ENCODE data around the gene LSM14B. TPM values are rescaled to one million over a fixed set of nuclear protein-coding genes. Genes with fewer than 3 reads are reported as not detected.

Gene LSM14B
- total and polyA plus RNA-seq, 4 donors: 16.4 to 41.7 (median 27.8) TPM

GRCh38 chr20:62172666-62173065, 50.4 kb downstream of the LSM14B start:
- DNase-seq (no peak), ATAC-seq (ENCODE audit: insufficient read depth, low FRiP score) (no peak)

GRCh38 chr20:62174021-62174804, 51.9 kb downstream of the LSM14B start:
- ATAC-seq (ENCODE audit: insufficient read depth, low FRiP score) (no peak), DNase-seq (no peak)
- no peaks in the 10 kb centered on the region for H3K4me1 ChIP-seq (ENCODE audit: control insufficient read depth in 5 of 5, insufficient read depth in 5 of 5, low read length in 5 of 5)
- no peak overlapping the region for H3K9ac ChIP-seq (ENCODE audit: insufficient read depth in 1 of 2, low read length in 2 of 2)
- no peaks in the 10 kb centered on the region for H3K27me3 ChIP-seq (ENCODE audit: control insufficient read depth in 3 of 3, insufficient read depth in 3 of 3, low read length in 2 of 3)
- H3K9me3 ChIP-seq (ENCODE audit: control insufficient read depth in 4 of 4, insufficient read depth in 3 of 4, low read length in 3 of 4): no peaks in the 10 kb centered on the region
- no peak overlapping the region for H3K4me3 ChIP-seq
- no peak overlapping the region for H3K27ac ChIP-seq (ENCODE audit: low read depth in 1 of 2, low read length in 1 of 2)
- H3K36me3 ChIP-seq (ENCODE audit: control insufficient read depth in 4 of 4, insufficient read depth in 4 of 4, low read length in 4 of 4): peaks cover 4 to 42% (median 8%) of the 10 kb centered on the region in 4 donors
- 96 to 97% methylated on average over 28 of the region's 28 CpGs for WGBS, 2 donors
- TF ChIP-seq CTCF (IDR thresholded peaks at IDR 0.05; ENCODE audit: control extremely low read depth, extremely low read depth): no peak

More at GRCh38 chr20:62172666-62173065, 50.4 kb downstream of the LSM14B start:
- no peak for TF ChIP-seq CTCF (IDR thresholded peaks at IDR 0.05; ENCODE audit: control extremely low read depth, extremely low read depth)
- Histone ChIP-seq H3K27ac (ENCODE audit: low read depth in 1 of 2, low read length in 1 of 2) (no peak overlapping the region), H3K9me3 (ENCODE audit: control insufficient read depth in 4 of 4, insufficient read depth in 3 of 4, low read length in 3 of 4) (no peaks in the 10 kb centered on the region), H3K36me3 (ENCODE audit: control insufficient read depth in 4 of 4, insufficient read depth in 4 of 4, low read length in 4 of 4) (peaks cover 4 to 51% (median 12%) of the 10 kb centered on the region in 4 donors), H3K9ac (ENCODE audit: insufficient read depth in 1 of 2, low read length in 2 of 2) (no peak overlapping the region), H3K4me1 (ENCODE audit: control insufficient read depth in 5 of 5, insufficient read depth in 5 of 5, low read length in 5 of 5) (no peaks in the 10 kb centered on the region), H3K27me3 (ENCODE audit: control insufficient read depth in 3 of 3, insufficient read depth in 3 of 3, low read length in 2 of 3) (no peaks in the 10 kb centered on the region), H3K4me3 (no peak overlapping the region)
- 94 to 97% methylated on average over 16 to 18 of the region's 18 CpGs for WGBS, 2 donors

GRCh38 chr20:62174870-62175624, 52.8 kb downstream of the LSM14B start:
- TF ChIP-seq CTCF (IDR thresholded peaks at IDR 0.05; ENCODE audit: control extremely low read depth, extremely low read depth): no peak
- no peak for ATAC-seq (ENCODE audit: insufficient read depth, low FRiP score)
- H3K9me3 ChIP-seq (ENCODE audit: control insufficient read depth in 4 of 4, insufficient read depth in 3 of 4, low read length in 3 of 4): no peaks in the 10 kb centered on the region
- no peak overlapping the region for H3K4me3 ChIP-seq
- 97 to 98% methylated on average over 26 of the region's 26 CpGs for WGBS, 2 donors
- no peak overlapping the region for H3K9ac ChIP-seq (ENCODE audit: insufficient read depth in 1 of 2, low read length in 2 of 2)
- no peaks in the 10 kb centered on the region for H3K4me1 ChIP-seq (ENCODE audit: control insufficient read depth in 5 of 5, insufficient read depth in 5 of 5, low read length in 5 of 5)
- no peak overlapping the region for H3K27ac ChIP-seq (ENCODE audit: low read depth in 1 of 2, low read length in 1 of 2)
- no peak for DNase-seq
- peaks cover 4 to 38% (median 9%) of the 10 kb centered on the region in 4 donors for H3K36me3 ChIP-seq (ENCODE audit: control insufficient read depth in 4 of 4, insufficient read depth in 4 of 4, low read length in 4 of 4)
- H3K27me3 ChIP-seq (ENCODE audit: control insufficient read depth in 3 of 3, insufficient read depth in 3 of 3, low read length in 2 of 3): no peaks in the 10 kb centered on the region

Data from lung (tissue), 12 donors.